Medulla oblongata (tissue), 1 donor: ENCODE results near the gene SLC22A7.
A peak's percentile ranks its signal among the peaks of the same experiment; 100 is the strongest.

ENCODE experiments used
- DNase-seq: peaks from one replicate; pipeline ENCODE4 v3.0.0-alpha.2; 2015; ENCODE audit errors: extremely low spot score

Gene SLC22A7

GRCh38 chr6:43267619-43268354, 30.3 kb upstream of the SLC22A7 start:
- no peak for DNase-seq

- DNase-seq, result peak; percentile 89
Observed at GRCh38 chr6:43268355-43268700, 29.7 kb upstream of the SLC22A7 start.

DNA sequence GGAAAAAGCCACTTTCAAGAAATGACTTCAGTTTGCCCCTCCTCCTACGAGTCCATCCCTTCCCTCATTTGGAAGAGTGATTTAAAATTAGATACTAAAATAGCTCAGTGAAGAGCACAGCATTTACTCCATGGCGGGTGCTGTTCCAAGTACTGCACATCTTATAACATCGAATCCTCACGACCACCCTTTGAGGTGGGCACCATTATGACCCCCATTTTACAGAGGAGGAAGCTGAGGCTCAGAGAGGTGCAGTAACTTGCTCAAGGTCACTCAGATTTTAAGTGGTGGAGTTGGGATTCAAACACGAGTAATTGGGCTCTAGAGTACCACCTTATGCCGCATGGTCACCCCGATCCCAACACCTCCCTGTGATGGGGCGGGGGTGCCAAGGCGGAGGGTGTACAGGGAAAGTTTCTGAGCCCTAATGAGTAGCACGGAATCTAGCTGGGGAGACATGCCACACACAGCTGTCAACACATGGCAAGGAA, 29.2 kb upstream of the SLC22A7 start:
- no peak for DNase-seq

GRCh38 chr6:43269273-43270007, 28.6 kb upstream of the SLC22A7 start:
- no peak for DNase-seq

DNA sequence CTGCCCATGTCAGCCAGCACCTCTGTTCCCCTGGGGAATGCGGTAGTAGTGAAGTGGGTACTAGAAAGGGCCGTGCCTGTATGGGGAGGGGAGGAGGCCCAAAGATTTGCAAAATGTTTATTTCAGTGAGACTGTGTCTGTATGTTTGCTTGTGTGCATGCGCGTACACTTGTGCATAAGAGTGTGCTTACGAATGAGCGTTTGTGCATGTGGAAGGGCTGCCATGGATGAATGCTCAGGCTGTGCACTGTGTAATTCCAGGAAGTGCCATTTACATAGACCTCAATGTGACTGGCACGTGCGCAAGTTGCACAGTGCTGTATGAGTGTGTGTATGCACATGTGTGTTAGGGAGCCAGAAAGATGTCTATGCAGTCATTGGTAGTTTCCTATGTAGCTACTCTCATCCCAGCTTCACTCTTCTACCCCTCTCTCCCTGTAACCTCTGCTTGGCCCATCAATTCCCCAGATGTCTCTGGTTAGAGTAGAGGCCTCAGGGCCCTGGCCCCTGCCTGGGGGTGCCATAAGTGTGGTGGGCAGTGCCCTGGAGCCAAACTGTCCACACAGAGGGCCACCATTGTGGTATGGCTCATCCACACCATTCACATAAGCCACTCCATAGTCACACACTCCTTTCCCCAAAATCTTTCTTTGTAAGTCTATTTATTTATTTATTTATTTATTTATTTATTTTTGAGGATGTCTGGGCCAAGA, 26.8 kb upstream of the SLC22A7 start:
- DNase-seq, result no peak

DNA sequence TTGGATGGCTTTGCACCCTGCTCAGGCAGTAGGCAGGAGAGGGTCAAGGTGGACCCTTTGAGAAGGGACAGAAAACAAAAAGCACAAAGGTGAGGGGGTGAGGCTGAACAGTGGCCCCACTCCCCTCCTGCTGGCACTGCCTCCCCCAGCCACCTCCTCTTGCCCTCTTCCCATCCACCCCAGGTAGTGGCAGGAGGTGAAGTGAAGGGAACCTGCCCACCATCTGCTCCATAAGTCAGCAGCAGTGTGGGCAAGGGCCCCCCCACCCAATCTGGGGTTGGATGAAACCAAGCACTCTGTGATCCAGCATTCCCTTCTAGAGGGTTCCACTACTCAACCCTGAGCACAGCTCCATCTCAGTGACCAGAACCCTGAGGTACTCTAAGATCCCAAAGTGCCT, 26.1 kb upstream of the SLC22A7 start:
- no peak for DNase-seq

DNA sequence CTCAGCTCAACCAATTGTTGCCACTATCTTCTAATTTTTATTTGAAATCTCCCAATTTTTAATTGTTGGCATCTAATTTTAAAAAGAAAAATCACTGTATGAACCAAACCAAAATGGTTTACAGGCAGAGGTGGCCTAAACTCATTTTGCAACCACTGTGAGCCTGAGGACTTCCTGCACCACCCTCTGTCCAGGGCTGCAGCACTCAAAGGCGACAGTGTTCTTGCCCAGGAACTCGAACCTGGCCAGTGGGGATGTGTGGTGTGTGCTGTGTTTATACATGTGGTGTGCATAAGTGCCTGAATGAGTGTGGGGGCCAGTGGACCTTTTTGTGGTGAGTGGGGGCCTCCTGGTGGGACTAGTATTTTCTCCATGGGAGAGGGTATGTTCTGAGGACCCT, 24.4 kb upstream of the SLC22A7 start:
- no peak for DNase-seq

DNA sequence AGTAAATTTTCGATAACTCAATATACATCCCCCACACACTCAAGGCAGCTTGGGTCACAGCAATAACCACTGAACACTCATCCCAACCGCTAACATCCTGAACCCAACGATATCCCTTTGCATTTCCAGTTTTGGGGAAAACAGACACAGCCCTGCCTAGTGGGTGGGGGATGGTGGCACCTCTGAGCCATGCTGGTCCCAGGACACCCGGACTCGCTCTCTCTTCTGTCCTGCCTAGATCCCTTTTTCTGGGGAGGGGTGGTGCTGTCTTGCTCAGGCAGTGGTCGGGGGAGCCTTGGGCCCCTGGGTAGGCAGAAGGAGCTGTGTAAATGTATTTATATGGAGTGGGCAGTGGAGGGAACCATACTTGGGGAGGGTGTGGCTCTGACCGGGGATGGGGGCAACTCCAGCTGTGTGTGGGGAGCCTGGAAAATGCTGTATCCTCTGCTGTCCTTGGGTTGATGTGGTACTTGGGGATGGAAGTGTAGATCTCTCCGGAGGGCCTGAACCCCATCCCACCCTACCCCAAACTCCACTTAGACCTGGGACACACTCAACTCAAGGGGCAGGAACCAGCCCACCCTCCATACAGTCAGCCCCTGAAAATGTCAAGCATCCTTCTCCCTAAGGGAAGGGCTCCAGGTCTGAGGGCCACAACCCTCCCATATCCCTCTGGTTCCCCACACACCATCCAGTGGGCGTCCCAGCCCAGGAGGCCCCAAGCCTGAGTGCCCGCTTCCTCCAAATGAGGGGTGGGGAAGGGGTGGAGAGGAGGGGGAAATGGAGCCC, 23.7 kb upstream of the SLC22A7 start:
- DNase-seq, result no peak

- DNase-seq, result no peak
Observed at GRCh38 chr6:43274916-43275597, 23.0 kb upstream of the SLC22A7 start.

DNA sequence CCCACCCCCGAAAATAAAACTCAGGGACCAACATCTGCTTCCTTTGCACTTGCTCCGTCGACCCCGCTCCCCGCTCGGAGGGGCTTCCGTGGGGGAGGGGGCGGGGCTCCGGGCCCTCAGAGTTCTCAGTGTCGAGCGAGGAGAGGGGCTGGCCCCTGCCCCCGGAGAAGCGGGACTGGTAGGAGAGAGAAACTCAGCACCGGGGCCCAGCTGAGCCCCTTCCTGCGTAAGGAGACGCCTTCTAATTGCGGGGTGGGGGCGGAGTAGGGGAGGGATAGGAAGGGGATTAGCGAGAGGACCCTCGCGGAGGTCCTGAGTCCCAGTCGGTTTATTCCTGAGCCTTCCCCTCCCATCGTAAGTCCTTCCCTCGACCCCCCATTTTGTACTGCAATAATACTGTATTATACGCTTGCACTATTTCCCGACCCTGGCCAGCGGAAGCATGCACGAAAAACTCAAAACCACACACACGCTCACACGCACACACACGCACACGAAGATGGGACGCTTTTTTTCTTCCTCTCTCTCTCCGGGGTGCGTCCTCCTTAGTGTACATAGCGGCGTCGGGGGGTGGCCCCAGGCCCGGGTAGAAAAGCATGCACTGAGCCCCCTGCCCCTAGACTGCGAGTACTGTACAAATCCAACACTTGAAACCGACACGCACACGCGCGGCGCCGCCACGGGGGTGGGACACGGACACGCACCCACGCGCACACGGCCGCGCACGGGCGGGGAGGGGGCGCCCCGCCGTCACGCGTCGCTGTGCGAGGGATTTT, 22.1 kb upstream of the SLC22A7 start:
- DNase-seq, result no peak

- DNase-seq, result no peak
Observed at GRCh38 chr6:43276577-43277305, 21.3 kb upstream of the SLC22A7 start.

DNA sequence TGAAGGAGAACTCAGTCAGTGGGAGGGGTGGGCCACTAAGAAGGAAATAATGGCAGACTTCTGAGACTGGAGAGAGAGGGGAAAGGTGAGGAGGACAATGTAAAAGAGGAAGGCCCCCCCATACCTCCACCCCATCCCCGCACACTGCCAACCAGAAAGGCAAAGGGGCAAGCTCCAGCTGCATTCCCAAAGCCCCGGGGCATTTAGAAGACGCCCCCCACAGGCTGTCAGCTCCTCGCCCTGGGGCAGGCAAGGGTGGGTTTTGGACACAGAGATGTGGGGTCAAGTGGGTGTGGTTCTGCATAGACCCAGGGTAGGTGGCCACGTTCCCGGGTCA, 20.8 kb upstream of the SLC22A7 start:
- DNase-seq, result no peak

DNA sequence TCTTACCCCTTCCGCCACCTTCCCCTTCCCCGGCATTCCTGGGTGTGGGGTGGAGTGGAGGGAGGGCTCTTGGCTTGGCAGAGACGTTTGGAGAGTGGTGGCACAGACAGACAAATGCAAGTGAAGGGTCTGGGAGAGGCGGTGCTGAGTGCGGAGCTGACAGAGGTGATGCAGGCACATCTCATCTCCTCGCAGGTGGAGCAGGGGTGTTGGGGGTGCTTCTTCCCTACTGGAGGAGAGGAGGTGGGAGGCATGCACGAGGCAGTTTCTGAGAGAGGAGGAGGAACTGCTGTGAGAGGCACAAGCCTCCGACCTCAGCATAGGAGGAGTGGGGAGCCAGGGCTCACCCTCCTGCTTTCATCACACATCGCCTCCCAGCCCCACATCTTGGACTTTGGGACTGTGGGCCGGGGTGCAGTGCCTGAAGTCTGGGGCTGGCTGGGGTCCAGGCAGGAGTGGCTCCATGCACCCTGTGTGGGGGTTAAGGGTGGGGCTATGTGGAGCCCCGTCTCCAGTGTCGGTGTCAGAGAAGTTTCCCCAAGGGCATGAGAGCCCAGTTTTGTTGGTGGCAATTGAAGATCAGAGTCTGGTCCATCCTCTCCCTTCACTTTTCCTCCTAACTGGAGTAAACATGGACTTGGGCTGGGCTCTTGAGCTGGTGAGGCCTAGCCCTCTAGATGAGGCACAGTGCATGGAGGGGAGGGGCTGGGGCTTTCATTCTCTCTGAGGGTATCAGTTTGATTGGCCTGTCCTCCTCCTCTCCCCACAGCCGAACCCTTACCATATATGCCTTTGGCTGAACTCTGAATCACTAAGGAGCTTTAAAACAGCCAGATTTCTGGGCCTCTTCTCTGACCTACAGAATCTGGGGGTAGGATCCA, 20.2 kb upstream of the SLC22A7 start:
- DNase-seq, result no peak

DNA sequence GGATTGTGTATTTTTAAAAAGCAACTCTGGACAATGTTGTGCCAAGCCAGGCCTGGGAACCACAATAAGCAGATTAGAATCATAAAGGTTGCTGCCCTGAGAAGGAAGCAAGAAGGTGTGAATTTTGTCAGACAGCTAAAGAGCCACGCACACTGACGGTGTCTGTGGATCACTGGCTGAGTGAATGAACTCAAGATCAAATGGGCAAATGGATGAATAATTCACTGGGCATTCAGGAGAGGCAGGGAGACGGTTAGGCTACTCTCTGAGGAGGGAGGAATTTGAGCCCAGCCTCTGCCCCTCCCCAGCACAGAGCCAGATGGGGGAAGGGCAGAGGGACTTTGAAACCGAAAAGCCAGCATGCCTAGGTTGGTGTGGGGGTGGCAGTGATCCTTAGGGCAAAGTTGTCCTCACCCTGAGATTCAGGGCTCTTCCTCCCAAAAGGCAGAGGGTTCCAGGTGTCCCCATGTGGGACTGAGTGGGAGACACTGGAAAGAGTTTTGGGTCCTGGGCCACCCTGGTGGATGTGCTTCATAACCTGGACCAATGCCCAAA, 19.5 kb upstream of the SLC22A7 start:
- DNase-seq, result no peak

DNA sequence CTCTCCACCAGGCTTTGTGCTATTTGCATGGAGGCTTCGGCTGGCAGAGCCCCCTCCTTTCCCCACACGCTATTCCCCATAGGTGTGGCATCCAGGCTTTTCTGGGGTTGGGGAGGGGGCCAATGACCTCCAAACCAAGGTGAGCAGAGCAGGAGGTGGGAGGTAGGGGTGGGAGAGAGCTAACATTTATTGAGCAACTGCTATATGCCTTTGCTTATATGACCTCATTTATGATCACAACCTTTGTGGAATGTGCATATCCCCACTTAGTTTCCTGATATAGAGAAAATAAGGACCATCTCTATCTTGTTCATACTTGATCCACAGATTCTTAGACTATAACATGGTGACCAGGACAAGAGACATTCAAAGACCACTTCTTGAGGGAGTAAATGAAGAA, 17.8 kb upstream of the SLC22A7 start:
- DNase-seq, result no peak

DNA sequence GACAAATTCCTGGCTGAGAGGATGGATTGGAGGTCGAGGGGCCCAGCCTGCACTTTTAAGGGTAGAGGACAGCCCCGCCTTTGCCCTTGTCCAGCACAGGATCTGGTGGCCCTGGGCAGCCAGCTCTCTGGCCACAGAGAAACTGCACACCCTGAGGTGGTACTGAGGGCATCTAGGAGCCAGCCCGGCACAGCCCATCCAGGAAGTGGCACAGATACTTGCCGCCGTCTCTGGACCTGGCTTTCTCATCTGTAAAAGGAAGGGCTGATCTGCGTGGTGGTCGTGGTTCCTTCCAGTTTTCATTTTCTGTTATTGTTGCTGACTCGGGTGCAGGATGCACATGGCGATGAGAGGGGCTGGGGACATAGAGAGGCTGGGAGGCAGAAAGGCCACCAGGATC, 16.0 kb upstream of the SLC22A7 start:
- DNase-seq, result no peak

DNA sequence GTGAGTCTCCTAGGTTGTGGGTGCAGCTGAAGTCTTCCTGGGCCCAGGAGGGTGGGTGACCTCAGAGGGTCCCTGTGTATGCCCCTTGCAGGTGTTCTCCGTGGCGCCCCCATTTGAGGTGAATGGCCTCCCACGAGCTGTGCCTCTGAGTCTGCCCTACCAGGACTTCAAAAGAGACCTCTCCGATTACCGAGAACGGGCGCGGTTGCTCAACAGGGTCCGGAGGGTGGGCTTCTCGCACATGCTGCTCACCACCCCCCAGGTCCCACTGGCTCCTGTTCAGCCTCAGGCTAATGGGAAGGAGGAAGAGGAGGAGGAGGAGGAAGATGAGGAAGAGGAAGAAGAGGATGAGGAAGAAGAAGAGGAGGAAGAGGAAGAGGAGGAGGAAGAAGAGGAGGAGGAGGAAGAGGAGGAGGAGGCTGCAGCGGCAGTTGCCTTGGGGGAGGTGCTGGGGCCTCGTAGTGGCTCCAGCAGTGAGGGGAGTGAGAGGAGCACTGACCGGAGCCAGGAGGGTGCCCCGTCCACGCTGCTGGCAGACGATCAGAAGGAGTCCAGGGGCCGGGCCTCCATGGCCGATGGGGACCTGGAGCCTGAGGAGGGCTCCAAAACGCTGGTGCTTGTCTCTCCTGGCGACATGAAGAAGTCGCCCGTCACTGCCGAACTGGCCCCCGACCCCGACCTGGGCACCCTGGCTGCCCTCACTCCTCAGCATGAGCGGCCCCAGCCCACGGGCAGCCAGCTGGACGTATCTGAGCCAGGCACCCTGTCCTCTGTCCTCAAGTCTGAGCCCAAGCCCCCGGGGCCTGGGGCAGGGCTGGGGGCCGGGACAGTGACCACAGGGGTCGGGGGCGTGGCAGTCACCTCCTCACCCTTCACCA, 15.2 kb upstream of the SLC22A7 start:
- no peak for DNase-seq

DNA sequence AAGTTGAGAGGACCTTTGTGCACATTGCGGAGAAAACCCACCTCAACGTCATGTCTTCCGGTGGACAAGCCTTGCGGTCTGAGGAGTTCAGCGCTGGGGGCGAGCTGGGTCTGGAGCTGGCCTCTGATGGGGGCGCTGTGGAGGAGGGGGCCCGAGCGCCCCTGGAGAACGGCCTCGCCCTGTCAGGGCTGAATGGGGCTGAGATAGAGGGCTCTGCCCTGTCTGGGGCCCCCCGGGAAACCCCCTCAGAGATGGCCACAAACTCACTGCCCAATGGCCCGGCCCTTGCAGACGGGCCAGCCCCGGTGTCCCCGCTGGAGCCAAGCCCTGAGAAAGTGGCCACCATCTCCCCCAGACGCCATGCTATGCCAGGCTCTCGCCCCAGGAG, 14.6 kb upstream of the SLC22A7 start:
- DNase-seq, result no peak
